NCI-H510A treated with DMSO at 0.1 percent for 48 hours (cell line): ENCODE measurements around the gene MRPL36.
"Not testable (repeated sequence)": the region's sequence is repeated elsewhere in the genome, so short reads cannot be mapped to it uniquely, and the experiment has no call there.

Experiments
- DNase-seq: peaks from one replicate; lab custom pipeline; 2025; lab: John Stamatoyannopoulos, UW

MRPL36 gene

DNA sequence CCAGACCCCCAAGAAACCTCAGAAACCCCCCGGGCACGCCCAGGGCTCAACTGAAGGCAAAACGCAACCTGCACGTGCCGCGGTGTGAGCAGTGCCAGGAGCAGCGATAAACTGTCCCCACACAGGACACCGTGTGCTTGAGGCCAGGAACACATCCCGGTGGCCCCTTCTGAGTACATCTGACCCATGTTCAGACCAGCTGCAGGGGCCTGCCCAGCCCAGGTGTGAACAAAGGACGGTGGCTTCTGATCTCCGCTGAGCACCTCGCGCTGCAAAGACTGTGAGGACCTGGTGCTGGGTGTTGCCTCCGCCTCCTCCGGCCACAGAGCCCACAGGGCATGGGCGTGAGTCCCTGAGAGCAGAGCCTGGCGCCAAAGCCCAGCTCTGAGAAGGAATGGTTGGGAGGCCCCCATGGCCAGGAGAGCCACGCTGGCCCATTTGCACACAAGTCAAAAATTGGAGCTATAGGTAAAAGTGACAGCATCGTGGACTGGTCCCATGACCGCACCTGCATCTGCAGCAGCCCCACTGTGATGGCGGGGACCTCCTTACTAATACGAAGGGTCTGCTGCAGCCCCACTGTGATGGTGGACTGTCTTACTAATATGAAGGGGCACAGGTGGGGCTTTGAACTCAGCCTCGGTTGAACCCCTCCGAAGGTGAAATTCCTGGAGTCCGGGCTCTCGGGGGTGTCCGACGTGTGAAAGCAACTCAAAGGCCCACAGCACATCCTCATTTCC, 33.0 kb upstream of the MRPL36 start:
- no peak for DNase-seq

DNA sequence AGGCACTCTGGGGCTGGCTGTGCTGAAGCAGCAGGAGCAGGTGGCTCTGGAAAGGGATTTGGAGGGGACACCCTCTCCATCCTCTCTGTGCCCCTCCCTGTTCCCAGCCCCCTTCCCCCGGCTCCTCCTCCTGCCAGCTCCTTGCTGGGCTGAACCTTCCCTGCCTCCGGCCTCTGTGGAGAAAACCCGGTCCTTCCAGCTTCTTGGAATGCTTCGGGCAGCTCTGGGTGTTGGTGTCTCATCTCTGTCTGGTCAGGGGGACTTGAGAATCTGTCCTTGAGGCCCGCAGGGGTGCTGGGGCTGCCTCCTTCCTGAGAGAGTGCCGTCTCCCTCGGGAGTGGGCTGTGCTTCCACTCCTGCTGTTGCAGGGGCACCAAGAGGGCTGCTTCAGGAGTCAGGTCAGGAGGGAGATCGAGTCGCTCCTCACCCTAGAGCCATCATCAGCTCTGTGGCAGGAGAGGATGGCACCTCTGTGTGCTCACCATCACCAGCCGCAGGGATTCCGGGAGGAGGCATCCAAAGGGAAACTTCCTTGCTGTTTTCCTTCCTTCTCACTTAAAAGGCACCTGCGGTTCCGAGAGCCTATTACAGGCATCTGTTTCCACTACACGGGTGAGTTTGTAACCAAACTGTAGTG, 32.2 kb upstream of the MRPL36 start:
- DNase-seq: no peak

DNA sequence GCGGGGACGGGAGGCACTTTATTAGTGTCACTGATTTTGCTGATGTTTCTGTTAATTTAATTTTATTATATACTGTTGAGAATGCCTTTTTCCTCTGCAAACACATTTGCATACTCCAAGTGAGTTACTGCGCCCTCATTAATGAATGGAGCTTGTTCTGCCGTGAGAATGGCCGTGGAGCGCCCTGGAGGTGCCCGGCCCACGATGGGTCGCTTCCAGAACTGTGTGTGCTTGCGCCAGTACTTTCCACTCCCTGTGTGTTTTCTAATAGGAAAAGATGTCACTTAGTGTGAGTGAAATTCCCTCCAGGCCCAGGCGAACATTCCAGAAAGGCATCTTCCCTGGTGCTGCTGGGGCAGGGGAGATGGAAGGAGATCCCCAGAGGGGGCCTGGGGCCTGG, 31.6 kb upstream of the MRPL36 start:
- no peak for DNase-seq

DNA sequence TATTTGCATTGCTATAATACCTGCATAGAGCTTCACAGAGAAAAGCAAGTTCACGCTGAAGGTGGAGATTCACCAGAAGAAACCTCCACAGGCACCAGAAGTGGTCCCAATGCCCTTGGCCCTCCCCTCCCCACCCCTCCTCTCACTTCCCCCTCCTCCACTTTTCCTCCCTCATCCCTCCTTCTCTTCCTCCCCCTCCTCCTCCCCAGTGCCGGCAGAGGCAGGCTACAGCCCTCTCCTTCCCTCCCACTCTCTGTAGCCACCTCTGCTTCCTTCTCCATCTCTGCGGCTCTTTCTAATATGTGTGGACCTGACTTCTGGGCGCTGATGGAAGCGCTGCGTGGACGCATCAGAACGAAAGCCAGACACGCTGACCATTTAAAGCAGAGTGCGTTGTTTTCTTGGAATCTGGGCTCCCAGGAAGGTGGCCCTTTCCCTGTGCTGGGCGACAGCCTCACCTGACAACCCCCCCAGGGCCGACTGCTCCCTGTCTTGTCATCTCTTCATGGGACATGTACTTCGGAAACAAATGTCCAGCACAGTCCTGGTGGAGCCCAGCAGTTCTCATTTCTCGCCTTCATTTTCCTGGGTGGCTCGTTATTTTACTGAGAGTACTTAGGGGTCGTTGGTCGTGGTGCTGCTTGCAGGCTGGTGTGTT, 31.1 kb upstream of the MRPL36 start:
- DNase-seq: no peak

DNA sequence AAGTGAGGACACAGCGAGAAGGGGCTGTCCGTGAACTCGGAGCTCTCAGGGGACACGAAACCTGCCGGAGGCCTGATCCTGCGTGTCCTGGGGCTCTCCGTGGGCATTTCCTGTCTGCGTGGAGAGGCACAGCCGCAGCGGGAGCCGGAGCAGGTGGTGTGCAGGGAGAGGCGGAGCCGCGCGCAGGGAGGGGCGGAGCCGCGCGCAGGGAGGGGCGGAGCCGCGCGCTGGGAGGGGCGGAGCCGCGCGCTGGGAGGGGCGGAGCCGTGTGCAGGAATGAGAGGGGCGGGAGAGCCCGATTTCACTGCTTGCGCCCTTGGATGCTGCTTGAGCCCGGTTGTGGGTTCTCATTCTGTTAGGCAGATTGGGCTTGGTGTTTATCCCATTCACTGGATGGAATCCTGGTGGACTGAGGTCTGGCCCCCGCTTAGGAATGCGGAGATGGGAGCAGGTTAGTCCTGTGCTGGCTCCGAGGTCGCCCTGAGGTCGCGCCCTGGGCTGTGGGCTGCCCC, 28.3 kb upstream of the MRPL36 start:
- no peak for DNase-seq

DNA sequence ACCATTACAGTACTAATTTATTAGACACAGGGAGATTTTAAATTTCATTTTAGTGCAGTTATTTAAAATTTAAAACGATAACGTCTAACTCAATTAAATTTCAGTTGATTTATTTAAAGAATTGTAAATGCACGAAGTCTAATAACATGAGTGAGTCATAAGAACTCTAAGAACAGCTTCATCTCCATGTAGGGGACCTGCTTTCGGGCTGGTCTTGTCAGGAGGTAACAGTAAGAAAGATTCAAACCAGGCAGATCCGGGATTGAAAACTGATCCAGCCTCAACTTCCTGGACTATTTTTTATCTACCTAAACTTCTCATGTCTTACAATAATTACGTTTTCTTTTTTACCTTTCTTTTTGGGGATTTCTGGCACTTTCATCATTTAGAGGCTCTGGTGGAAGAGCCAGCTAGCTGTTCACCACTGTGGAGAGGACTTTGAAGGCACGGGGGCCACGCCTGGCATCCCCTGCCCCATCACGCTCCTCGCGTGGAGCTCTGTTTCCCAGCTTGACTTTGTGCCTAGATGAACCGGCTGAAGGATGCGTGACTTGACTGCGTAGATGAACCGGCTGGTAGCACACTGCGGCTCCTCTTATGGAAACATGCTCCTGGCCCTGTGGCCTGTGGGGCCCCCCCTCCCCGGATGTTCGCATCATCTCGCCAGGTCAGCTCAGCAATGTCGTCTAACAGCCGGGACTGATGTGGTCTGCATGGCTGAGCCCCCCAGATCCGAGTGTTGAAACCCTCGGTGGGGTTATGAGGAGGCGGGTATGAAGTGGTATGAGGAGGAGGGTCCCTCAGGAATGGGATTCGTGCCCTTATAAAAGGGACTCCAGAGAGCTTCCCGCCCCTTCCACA, 27.6 kb upstream of the MRPL36 start:
- DNase-seq: no peak

DNA sequence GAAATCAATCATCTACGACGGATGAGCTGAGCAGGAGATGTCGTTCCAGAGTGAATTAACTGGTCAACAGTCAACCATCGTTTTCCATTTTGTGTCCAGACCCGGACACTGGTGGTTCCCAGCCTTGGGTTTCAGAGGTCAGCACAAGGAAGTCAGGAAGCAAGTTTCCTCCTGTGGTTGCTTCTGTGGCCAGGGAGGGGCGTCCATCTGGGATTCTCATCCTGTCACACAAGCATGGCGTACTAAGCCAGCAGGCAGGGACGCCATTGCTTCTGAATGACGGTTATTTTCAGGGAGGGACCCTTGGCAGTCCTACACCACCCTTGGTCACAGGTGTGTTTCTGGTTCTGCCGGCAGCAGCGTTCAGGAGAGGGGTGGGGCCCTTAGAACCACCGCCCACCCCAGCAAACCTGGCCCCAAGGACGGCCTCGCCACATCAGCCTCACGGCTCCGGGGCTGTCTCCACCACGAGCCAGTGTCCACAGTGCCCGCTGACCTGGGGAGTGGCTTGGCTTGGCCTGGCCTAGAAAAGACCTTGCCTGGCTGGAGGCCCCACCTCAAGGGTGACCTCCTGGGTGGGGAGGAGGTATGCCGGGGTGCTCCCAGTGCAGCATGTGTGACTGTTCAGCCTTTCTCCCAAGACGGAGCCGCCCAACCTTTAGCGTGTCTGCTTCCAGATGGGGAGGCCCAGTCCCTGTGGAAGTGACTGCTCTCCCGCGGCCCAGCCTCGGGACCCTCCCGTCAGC, 26.8 kb upstream of the MRPL36 start:
- DNase-seq: no peak

DNA sequence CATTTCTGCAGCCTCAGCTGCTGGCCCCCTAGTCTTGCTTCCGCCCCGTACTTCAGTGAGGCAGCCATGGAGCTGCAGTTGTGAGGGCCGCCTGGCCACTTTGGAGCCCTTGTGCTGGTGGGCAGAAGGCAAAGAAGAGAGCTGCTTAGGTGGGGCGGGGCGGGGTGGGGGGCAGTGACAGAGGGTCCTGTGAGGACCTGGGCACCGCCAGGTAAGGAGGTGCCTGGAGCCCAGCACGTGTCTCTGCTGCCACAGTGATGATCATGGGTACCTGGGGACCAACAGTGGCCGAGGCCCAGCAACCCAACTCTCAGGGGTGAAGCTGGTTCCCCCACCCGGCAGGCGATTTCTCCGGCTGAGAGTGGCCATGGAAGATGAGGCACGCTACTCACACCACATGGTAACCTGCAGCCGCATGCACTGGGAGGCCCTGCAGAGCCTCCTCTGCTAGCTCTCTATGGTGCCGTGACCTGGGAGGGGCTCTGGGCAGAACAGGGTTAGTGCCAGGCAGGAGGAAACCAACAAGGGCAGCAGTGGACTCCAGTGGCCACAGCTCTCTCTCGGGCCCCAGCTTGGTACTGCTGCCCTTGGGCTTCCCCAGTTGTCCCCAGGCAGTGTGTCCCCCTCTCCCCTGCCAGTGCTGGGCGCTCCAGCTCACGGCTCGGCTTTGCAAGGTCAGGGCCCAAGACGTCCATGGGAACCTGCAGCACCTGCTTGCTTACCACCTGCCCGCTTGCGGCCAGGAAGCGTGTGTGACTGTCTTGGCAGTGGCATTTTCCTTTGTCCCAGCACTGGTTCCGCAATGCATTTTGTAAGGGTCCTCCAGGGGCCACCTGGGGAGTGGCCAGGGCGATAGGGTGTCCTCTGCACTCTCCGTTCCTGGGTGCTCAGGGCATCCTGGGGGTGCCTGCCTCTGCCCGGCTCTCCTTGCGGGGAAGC, 25.5 kb upstream of the MRPL36 start:
- DNase-seq: no peak

DNA sequence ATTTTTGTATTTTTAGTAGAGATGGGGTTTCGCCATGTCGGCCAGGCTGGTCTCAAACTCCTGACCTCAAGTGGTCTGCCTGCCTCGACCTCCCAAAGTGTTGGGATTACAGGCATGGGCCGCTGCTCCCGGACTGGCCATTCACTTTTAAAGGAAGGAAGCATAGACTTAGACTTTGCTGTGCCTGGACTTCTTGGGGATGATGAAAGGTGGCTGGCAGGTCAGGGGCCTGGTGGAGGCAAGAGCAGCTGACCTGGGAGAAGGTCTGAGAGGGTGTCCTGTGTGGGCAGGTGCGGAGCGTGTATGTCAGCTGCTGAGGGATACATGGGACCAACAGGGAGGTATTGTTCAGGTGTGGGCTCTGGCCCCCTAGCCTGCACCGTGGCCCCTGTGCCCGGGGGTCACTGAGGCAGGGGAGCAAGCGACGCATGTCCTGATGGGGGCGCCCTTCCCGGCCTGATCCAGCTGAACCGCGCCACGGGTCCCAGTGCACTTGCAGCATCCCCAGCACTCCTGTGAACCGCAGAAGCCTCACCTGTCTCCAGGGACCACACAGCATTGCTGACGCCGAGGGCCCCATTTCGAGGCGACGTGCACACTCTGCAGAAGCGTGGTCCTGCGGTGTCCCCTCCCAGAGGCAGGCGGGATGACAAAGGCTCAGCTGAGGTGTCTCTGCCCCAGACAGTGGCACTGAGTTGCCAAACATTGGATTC, 24.6 kb upstream of the MRPL36 start:
- DNase-seq: no peak

DNA sequence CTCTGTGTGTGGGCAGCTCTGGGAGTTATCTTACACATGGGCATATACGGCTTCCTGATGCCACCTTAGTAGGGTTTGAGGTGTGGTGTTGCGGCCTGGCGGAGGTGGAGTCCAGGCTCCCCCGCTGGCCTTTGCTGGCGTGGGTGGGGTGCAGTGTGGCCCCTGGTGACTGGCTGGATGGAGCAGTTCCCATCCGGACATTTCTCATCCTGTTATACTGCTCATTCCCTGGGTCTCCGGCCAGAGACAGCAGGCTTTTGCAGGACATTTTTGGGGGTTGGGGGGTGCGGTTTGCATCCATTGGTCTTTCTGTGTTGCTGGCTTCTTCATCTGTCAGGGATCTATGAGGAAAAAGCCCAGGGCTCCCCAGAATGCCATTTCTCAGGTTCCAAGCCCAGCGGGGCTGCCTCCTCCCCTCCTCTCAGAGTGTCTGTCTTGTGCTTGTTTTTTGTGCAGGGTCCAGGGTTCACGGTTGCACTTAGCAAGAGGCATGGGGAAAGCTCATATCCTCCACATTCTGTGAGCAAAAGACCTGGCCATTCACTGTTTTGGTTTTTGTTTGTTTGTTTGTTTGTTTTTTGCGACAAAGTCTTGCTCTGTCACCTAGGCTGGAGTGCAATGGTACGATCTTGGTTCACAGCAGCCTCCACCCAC, 23.9 kb upstream of the MRPL36 start:
- no peak for DNase-seq

DNA sequence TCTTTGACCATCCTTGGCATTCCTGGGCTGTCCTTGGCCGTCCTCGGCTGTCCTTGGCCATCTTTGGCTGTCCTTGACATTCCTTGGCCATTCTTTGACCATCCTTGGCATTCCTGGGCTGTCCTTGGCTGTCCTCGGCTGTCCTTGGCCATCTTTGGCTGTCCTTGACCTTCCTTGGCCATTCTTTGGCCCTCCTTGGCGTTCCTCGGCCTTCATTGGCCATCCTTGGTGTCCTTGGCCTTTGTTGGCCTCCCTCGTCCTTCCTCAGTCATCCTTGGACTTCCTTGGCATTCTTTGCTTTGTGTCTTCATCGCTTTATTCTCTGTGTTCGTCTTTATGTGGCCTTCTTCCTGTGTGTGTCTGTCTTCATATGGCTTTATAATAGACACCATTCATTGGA, 22.2 kb upstream of the MRPL36 start:
- DNase-seq: no peak

DNA sequence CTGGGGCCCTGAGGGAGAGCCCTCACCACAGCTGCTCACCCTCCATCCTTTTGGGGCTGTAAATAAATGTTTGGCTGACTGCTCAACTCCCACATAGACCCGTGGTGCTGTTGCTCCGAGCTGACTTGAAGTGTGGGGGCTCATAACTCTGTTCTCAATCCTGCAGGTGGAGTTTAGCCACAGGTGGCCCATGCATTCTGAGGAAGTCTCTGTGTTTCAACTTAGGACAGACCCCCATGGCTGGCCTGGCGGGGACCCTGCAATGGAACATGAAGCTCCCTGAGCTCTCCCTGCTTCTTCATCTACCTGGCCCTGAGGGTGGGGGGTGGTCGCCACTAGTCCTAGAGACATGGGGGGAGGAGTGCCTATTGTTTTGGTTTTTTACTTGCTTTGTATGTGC, 21.3 kb upstream of the MRPL36 start:
- DNase-seq: no peak

DNA sequence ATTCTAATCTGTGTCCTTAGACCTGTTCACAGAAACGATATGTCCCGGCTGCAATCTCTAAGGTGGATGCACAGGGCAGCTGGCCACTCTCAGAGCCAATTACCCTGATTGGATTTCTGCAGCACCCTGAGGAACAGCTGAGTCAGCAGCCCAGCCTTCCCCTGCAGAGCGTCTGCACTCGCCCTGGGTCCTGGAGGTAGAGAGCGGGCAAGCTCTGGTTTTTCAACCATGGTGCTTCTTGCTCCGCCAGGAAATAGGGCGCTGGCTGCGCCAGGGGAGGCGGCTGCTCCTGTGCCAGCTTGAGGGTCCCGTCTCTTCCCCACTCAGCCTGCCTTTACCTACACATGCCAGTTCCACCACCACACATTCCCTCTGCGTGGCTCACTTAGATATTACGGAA, 20.7 kb upstream of the MRPL36 start:
- DNase-seq: no peak

DNA sequence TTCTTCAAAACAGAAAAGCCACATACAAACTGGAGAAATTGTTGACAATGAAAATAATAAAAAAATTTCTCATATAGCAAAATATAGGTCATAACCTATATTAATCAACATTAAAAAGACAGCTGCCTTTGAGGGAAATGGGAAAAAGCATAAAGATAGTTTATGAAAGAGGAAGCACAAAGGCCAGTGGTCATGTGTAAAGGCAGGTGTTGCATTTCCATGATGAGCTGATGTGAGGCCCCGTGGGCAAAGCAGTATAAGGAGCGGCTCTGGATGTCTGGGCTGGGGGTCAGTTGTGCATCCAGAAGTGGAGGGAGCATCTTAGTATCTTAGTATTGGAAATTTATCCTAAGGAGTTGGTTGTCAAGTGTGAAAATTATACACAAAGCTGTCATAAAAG, 19.8 kb upstream of the MRPL36 start:
- DNase-seq: no peak

DNA sequence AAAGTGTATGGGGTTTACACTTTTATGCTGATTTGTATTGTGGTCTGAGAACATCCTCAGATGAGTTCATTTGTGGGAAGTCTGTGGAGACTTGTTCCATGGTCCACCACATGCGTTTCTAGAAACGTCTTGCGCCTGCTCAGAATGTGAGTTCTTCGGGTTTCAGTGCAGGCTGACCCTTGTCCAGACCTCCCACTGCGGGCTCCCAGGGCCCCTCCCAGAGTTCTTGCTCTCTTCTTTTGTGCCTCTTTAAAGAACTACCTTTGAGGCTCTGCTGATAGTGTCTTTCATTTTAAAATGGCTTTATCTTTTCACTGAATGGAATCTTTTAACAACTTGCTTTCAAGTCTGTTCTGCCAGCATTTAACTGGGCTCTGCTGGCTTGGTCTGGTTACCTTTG, 19.1 kb upstream of the MRPL36 start:
- no peak for DNase-seq

DNA sequence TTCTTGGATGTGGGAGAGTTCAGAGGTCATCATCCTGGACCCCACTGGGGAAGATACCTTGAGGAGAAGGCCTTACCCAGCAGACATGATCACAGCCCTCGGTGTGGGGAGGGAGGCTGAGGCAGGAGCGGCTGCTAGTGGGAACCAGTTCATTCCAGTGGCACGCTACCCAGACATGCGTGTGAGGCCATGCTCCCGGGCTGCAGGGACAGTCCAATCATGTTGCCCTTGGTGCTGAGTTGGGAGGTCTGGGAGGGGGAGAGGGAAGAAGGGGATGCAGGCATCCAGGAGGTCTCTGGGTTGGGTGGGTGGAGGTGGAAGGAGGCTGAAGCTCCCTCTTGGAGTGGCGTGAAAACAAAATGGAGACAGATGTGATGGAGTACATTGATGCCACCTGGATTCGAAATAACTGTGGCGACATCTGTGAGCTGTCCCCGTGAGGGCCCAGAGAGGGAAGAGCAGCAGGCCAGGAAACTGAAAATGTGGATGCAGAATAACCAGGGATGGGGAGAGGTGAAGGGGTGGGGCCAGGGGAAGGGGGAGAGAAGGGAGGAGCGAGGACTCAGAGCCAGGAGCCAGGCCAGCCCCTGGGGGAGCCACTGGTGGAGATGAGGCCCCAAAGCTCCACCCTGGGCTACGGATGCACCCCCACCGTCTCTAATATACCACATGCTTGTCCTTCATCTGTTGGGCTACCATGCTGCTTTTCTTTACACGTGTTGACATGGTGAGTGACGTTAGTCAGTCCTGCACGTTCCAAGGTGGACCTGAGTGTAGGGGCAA, 17.8 kb upstream of the MRPL36 start:
- no peak for DNase-seq

DNA sequence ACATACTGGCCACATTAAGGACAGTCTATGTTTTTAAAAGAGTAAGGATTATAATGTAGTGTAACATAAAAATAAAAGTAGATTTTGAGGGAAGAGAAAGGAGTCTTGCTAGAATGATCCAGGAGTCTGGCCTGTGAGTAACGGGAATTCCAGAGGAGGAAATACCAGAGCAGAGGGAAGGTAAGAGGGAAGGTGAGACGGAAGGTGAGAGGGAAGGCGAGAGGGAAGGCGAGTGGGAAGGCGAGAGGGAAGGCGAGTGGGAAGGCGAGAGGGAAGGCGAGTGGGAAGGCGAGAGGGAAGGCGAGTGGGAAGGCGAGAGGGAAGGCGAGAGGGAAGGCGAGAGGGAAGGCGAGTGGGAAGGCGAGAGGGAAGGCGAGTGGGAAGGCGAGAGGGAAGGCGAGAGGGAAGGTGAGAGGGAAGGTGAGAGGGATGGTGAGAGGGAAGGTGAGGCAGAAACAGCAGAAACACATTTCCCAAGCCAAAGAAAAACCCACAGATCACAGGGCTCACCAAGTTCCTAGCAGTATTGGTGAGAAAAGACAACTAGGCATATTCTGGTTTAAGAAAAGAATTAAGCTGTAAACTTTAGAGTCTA, 17.0 kb upstream of the MRPL36 start:
- not testable (repeated sequence) for DNase-seq

DNA sequence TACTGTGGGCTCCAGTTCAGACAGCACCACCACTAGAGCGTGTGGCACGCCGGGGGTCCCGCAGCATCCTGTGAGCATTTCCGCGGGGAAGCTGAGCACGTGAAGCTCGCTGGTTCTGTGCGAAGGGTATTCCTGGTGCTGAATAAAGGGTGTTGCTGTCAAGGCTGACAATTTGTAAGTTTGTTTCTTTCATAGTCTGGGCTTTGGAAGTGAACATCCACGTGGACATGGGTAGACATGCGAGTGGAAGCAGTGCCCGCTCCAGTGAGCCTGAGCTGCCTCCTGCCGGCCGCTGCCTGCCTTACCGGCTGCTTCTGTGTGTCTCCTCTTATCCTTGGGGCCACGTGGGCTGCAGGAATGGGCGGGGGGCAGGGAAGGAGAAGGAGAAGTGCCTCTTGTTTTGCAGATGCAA, 16.2 kb upstream of the MRPL36 start:
- no peak for DNase-seq
